Left ventricle myocardium inferior (tissue), 1 donor: ENCODE measurements around the gene MAGI1. TPM values are rescaled to one million over a fixed set of nuclear protein-coding genes. Genes with fewer than 3 reads are reported as not detected.

ENCODE experiments used
- DNase-seq: peaks from one replicate; pipeline ENCODE4 v3.0.0-alpha.2; 2020
- H3K27ac ChIP-seq: fragments of 200-600 bp; replicated peaks from 2 replicates; pipeline ENCODE4 v1.8.0; 2021
- H3K27me3 ChIP-seq: fragments of 200-600 bp; 2 replicates; pipeline ENCODE4 v1.8.0; 2021; ENCODE audit warnings: low read depth
- H3K36me3 ChIP-seq: fragments of 200-600 bp; 2 replicates; pipeline ENCODE4 v1.8.0; 2021
- H3K4me1 ChIP-seq: fragments of 200-600 bp; 2 replicates; pipeline ENCODE4 v1.8.0; 2021
- H3K4me3 ChIP-seq: fragments of 200-600 bp; 2 replicates; pipeline ENCODE4 v1.8.0; 2021; ENCODE audit warnings: mild to moderate bottlenecking, moderate library complexity
- H3K9me3 ChIP-seq: fragments of 200-600 bp; replicated peaks from 2 replicates; pipeline ENCODE4 v1.8.0; 2021
- intact Hi-C: fragments of 100-400 bp; cut with micrococcal nuclease; formaldehyde crosslinking; loops from one replicate; pipeline ENCODE4 v1.11.0; 2022
- total RNA-seq: library from RNA; stranded (reverse); fragmentation: NEBNext Ultra II Directional; extraction: Animal tissue kit (Norgen Biotek cat#: 25700); gene quantifications from one replicate; pipeline ENCODE4 v1.2.1, GENCODE V29; 2021
- TF ChIP-seq, protein P1 (sequence below): fragments of 200-600 bp; IDR thresholded peaks from 2 replicates; pipeline ENCODE4 v1.8.0; 2021; ENCODE audit warnings: antibody characterized with exemption, mild to moderate bottlenecking, borderline replicate concordance
- donor health status: DM: no; HTN: yes; CAD: no; lungs with severe emphysema.

Gene MAGI1
- total RNA-seq, 1 donor from 2014 or later = 36.6 TPM

DNA sequence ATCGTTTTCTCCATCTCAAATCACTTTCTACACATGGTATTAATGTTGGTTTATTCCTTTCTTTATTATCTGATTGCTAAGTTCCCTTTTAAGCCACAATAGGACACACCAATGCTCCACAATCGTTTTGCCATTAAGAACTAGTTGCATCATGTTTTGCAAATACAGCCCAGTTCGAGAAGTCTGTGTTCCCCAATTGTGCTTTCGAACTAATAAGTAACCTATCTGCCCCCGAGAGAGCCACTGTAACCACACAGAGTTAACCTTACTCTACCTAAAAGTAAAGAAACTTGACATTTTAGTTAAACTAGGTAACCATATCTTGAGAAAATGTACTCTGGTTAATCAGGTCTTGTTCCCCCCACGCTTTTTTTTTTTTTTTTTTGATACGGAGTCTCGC is 39.1 kb downstream of the MAGI1 start:
- no peak overlapping the region for H3K4me3 ChIP-seq
- no peaks in the 10 kb centered on the region for H3K27me3 ChIP-seq
- no peaks in the 10 kb centered on the region for H3K9me3 ChIP-seq
- intact Hi-C loops = no loop called here
- H3K27ac ChIP-seq = no peak overlapping the region
- peaks cover 84% of the 10 kb centered on the region for H3K4me1 ChIP-seq
- TF ChIP-seq, protein P1, sequence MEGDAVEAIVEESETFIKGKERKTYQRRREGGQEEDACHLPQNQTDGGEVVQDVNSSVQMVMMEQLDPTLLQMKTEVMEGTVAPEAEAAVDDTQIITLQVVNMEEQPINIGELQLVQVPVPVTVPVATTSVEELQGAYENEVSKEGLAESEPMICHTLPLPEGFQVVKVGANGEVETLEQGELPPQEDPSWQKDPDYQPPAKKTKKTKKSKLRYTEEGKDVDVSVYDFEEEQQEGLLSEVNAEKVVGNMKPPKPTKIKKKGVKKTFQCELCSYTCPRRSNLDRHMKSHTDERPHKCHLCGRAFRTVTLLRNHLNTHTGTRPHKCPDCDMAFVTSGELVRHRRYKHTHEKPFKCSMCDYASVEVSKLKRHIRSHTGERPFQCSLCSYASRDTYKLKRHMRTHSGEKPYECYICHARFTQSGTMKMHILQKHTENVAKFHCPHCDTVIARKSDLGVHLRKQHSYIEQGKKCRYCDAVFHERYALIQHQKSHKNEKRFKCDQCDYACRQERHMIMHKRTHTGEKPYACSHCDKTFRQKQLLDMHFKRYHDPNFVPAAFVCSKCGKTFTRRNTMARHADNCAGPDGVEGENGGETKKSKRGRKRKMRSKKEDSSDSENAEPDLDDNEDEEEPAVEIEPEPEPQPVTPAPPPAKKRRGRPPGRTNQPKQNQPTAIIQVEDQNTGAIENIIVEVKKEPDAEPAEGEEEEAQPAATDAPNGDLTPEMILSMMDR = no peak
- no peak for DNase-seq
- no peaks in the 10 kb centered on the region for H3K36me3 ChIP-seq

DNA sequence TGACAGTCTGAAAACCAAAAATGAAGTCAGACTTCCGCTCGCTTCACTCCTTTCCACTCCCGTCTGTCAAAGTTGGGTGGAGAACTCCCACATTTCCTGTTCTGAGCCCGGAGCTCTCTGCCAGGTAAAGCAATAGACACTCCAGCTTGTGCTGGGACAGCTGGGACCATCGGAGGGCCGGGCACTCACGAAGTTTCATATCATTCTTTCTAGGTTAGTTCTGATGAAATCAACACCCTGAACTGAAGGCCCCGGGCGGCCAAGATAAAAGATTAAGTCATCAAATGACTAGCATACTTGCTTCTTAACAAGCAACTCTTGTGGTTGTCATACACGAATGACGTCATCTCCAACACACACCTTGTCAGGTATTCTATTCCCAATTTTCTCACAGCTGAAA is 42.1 kb downstream of the MAGI1 start:
- H3K4me1 ChIP-seq = peaks cover 73% of the 10 kb centered on the region
- no peaks in the 10 kb centered on the region for H3K27me3 ChIP-seq
- H3K36me3 ChIP-seq = no peaks in the 10 kb centered on the region
- intact Hi-C loops = no loop called here
- no peaks in the 10 kb centered on the region for H3K9me3 ChIP-seq
- H3K4me3 ChIP-seq = no peak overlapping the region
- peak overlapping the region; percentile 11 for H3K27ac ChIP-seq
- TF ChIP-seq, protein P1 = no peak
- DNase-seq = peak; percentile 20

DNA sequence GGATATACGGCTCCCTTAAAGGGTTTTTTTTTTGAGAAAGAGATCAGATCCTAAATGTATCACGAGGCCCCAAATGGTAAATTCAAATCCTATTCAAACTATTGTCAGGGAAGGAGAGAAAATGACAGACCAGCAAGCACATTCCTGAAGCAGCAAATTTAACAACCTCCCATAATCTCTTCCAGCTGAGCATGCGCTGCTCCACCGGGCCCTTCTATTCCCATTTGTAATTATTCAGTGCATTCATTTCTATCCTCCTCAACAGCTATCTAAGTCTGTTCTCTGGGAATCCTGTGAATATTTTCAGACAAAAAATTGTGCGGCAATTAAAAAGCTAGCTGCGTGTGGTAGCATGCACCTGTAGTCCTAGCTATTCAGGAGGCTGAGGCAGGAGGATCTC is 43.2 kb downstream of the MAGI1 start:
- intact Hi-C loops = no loop called here

DNA sequence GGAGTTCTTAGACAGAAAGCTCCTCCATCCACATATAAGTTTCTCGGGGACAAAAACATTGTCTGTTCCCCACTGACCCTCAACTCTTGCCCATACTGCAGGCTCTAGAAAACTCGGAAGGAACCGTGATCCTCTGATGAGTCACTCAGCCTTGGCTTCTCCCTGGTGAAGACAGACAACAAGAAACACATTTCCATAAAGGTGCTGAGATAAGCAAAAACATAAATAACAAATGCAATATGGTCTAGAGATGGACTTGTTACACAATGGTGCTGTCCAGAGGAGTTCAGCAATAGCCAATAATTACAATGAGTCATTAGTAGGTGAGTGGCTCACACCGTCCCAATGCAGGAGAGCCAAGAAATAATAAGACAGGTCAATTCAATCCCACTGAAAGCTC is 43.7 kb downstream of the MAGI1 start:
- TF ChIP-seq, protein P1 = no peak
- no peaks in the 10 kb centered on the region for H3K9me3 ChIP-seq
- intact Hi-C loops = no loop called here
- H3K4me1 ChIP-seq = peaks cover 71% of the 10 kb centered on the region
- DNase-seq = no peak
- no peak overlapping the region for H3K27ac ChIP-seq
- H3K36me3 ChIP-seq = no peaks in the 10 kb centered on the region
- no peak overlapping the region for H3K4me3 ChIP-seq
- H3K27me3 ChIP-seq = no peaks in the 10 kb centered on the region

More for the DNA sequence above, 43.2 kb downstream of the MAGI1 start:
- TF ChIP-seq, protein P1 = no peak
- Histone ChIP-seq H3K36me3 (no peaks in the 10 kb centered on the region), H3K4me3 (no peak overlapping the region), H3K27me3 (no peaks in the 10 kb centered on the region), H3K4me1 (peaks cover 73% of the 10 kb centered on the region), H3K27ac (no peak overlapping the region), H3K9me3 (no peaks in the 10 kb centered on the region)
- no peak for DNase-seq

- DNase-seq = no peak
- Histone ChIP-seq H3K9me3 (no peaks in the 10 kb centered on the region), H3K27ac (no peak overlapping the region), H3K36me3 (no peaks in the 10 kb centered on the region), H3K4me1 (peaks cover 77% of the 10 kb centered on the region), H3K27me3 (no peaks in the 10 kb centered on the region), H3K4me3 (no peak overlapping the region)
- TF ChIP-seq, protein P1 = no peak
- intact Hi-C loops = no loop called here
Observed at GRCh38 chr3:65993134-65993900, 45.4 kb downstream of the MAGI1 start.
